Stimulated activated naive CD8-positive, alpha-beta T cell treated with anti-CD3 and anti-CD28 coated beads, Interleukin-15, Interleukin-2, amounts not matched to agents 100 ng/mL and 50 ng/mL, for 24 hours (primary cell): ENCODE results near the gene NAP1L4.

Source experiments
- H3K27ac Mint-ChIP-seq: one replicate; pipeline ENCODE4 v1.8.0; 2021; ENCODE audit warnings: mild to moderate bottlenecking, mixed read lengths
- H3K27me3 Mint-ChIP-seq: one replicate; pipeline ENCODE4 v1.8.0; 2021; ENCODE audit warnings: mixed read lengths
- H3K36me3 Mint-ChIP-seq: one replicate; pipeline ENCODE4 v1.8.0; 2021; ENCODE audit warnings: low read depth, mixed read lengths
- H3K4me1 Mint-ChIP-seq: one replicate; pipeline ENCODE4 v1.8.0; 2021; ENCODE audit warnings: low read depth, mixed read lengths
- H3K4me3 Mint-ChIP-seq: one replicate; pipeline ENCODE4 v1.8.0; 2021; ENCODE audit warnings: mild to moderate bottlenecking, mixed read lengths
- H3K9me3 Mint-ChIP-seq: one replicate; pipeline ENCODE4 v1.8.0; 2021; ENCODE audit warnings: mixed read lengths

NAP1L4 gene

GRCh38 chr11:2901196-2901796, 90.8 kb downstream of the NAP1L4 start:
- Mint-ChIP-seq H3K4me3 (peak overlapping the region; percentile 14), H3K36me3 (peaks cover 5% of the 10 kb centered on the region), H3K27ac (no peak overlapping the region)

GRCh38 chr11:2899080-2899783, 92.9 kb downstream of the NAP1L4 start:
- Mint-ChIP-seq H3K27me3 (no peaks in the 10 kb centered on the region), H3K9me3 (no peaks in the 10 kb centered on the region), H3K4me1 (peaks cover 35% of the 10 kb centered on the region), H3K36me3 (no peaks in the 10 kb centered on the region), H3K4me3 (no peak overlapping the region), H3K27ac (peak overlapping the region; percentile 65)

More at GRCh38 chr11:2901196-2901796, 90.8 kb downstream of the NAP1L4 start:
- no peaks in the 10 kb centered on the region for H3K27me3 Mint-ChIP-seq
- peaks cover 35% of the 10 kb centered on the region for H3K4me1 Mint-ChIP-seq
- H3K9me3 Mint-ChIP-seq = peaks cover 4% of the 10 kb centered on the region

DNA sequence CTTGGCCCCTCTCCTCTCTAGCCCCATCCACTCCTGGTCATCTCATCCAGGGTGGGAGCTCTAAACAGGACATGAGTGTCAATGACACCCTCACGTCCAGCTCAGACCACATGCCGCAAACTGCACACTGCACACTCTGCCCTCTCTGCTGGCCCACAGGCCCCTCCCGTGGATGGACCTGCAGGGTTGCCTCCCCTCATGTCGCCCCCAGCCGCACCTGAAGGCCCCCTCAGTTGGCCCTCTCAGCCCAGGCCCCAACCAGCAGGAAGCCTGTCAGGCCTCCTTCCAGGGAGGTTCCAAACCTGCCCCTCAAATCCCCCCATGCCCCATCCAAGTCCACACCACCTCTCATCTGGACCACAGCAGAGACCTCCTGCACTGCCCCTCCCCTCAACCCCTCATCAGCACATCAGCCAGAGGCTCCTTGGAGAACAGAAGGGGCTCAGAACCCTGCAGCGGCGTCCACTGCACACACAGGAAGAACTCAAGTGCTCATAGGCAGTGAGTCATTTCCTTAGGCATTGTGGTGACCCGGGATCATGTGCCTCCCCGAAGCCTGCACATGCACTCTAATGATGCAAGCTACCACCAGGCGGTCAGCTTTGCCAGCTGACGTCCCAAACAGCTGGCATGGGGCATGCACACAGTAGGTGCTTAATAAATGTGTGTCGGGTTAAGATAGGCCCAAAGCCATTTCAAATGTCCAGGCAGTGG, 93.6 kb downstream of the NAP1L4 start:
- Mint-ChIP-seq H3K27ac (peak overlapping the region; percentile 81), H3K4me3 (peak overlapping the region; percentile 40), H3K27me3 (no peaks in the 10 kb centered on the region), H3K9me3 (no peaks in the 10 kb centered on the region), H3K4me1 (peaks cover 32% of the 10 kb centered on the region), H3K36me3 (no peaks in the 10 kb centered on the region)

GRCh38 chr11:2897048-2897447, 95.1 kb downstream of the NAP1L4 start:
- Mint-ChIP-seq H3K4me3 (no peak overlapping the region), H3K36me3 (no peaks in the 10 kb centered on the region), H3K9me3 (no peaks in the 10 kb centered on the region), H3K27ac (no peak overlapping the region), H3K27me3 (no peaks in the 10 kb centered on the region), H3K4me1 (peaks cover 32% of the 10 kb centered on the region)

GRCh38 chr11:2896047-2896446, 96.1 kb downstream of the NAP1L4 start:
- H3K27ac Mint-ChIP-seq = no peak overlapping the region
- no peaks in the 10 kb centered on the region for H3K9me3 Mint-ChIP-seq
- H3K36me3 Mint-ChIP-seq = no peaks in the 10 kb centered on the region
- peaks cover 40% of the 10 kb centered on the region for H3K4me1 Mint-ChIP-seq
- H3K27me3 Mint-ChIP-seq = no peaks in the 10 kb centered on the region
- H3K4me3 Mint-ChIP-seq = no peak overlapping the region
